KMS-11 (cell line): ENCODE results near the gene LRRC49.

Source experiments
- H2AFZ ChIP-seq: fragments of 200-600 bp; sonication (generic); 2 replicates; pipeline ENCODE4 v1.6.1; 2016; ENCODE audit warnings: antibody characterized with exemption, mixed run types, low read depth
- H3K27ac ChIP-seq: fragments of 200-600 bp; sonication (generic); 2 replicates; pipeline ENCODE4 v1.6.1; 2016; ENCODE audit warnings: mild to moderate bottlenecking, mixed run types
- H3K27me3 ChIP-seq: fragments of 200-600 bp; sonication (generic); 2 replicates; pipeline ENCODE4 v1.6.1; 2017; ENCODE audit warnings: mild to moderate bottlenecking, low read depth, mixed run types, moderate library complexity; ENCODE audit not compliant: insufficient read depth
- H3K36me3 ChIP-seq: fragments of 200-600 bp; sonication (generic); 2 replicates; pipeline ENCODE4 v1.6.1; 2017; ENCODE audit warnings: mild to moderate bottlenecking, mixed run types; ENCODE audit not compliant: insufficient read depth
- H3K4me1 ChIP-seq: fragments of 200-600 bp; sonication (generic); 2 replicates; pipeline ENCODE4 v1.6.1; 2016; ENCODE audit warnings: mild to moderate bottlenecking, low read depth, mixed run types; ENCODE audit not compliant: poor library complexity, severe bottlenecking
- H3K4me2 ChIP-seq: fragments of 200-600 bp; sonication (generic); 2 replicates; pipeline ENCODE4 v1.7.0; 2016; ENCODE audit warnings: mild to moderate bottlenecking, mixed run types
- H3K4me3 ChIP-seq: fragments of 200-600 bp; sonication (generic); IDR thresholded peaks from 2 replicates; pipeline ENCODE4 v1.6.1; 2017; ENCODE audit warnings: low read depth, low read length, mixed read lengths; ENCODE audit not compliant: insufficient read depth
- H3K79me2 ChIP-seq: fragments of 200-600 bp; sonication (generic); 2 replicates; pipeline ENCODE4 v1.6.1; 2016; ENCODE audit warnings: low read depth, mixed run types; ENCODE audit not compliant: insufficient read depth
- H3K9ac ChIP-seq: fragments of 200-600 bp; sonication (generic); 2 replicates; pipeline ENCODE4 v1.6.1; 2016; ENCODE audit warnings: mild to moderate bottlenecking, mixed run types
- H4K20me1 ChIP-seq: fragments of 200-600 bp; sonication (generic); 2 replicates; pipeline ENCODE4 v1.6.1; 2016; ENCODE audit warnings: mild to moderate bottlenecking, mixed run types; ENCODE audit not compliant: insufficient read depth
- CTCF ChIP-seq: fragments of 200-600 bp; sonication (generic); conservative IDR thresholded peaks from 2 replicates; pipeline ENCODE4 v1.6.1; 2017; ENCODE audit warnings: low read depth, mild to moderate bottlenecking, antibody characterized with exemption, low read length, moderate library complexity, mixed read lengths

Gene LRRC49

GRCh38 chr15:70962084-70962483 lies 69.5 kb downstream of the LRRC49 start:
- H3K4me1 ChIP-seq, result no peaks in the 10 kb centered on the region
- no peaks in the 10 kb centered on the region for H4K20me1 ChIP-seq
- H3K27me3 ChIP-seq, result no peaks in the 10 kb centered on the region
- H3K79me2 ChIP-seq, result no peaks in the 10 kb centered on the region
- no peak for TF ChIP-seq CTCF
- no peak overlapping the region for H3K4me3 ChIP-seq
- H3K36me3 ChIP-seq, result no peaks in the 10 kb centered on the region
- no peak overlapping the region for H2AFZ ChIP-seq
- no peak overlapping the region for H3K27ac ChIP-seq
- H3K4me2 ChIP-seq, result no peak overlapping the region
- no peak overlapping the region for H3K9ac ChIP-seq

GRCh38 chr15:70963199-70963598 lies 70.6 kb downstream of the LRRC49 start:
- no peaks in the 10 kb centered on the region for H3K27me3 ChIP-seq
- H2AFZ ChIP-seq, result no peak overlapping the region
- H3K4me3 ChIP-seq, result no peak overlapping the region
- H3K36me3 ChIP-seq, result no peaks in the 10 kb centered on the region
- no peak overlapping the region for H3K4me2 ChIP-seq
- H3K4me1 ChIP-seq, result no peaks in the 10 kb centered on the region
- H3K79me2 ChIP-seq, result no peaks in the 10 kb centered on the region
- H3K27ac ChIP-seq, result no peak overlapping the region
- no peak for TF ChIP-seq CTCF
- H4K20me1 ChIP-seq, result no peaks in the 10 kb centered on the region
- no peak overlapping the region for H3K9ac ChIP-seq

- H3K4me1 ChIP-seq, result no peaks in the 10 kb centered on the region
- no peak overlapping the region for H3K9ac ChIP-seq
- H4K20me1 ChIP-seq, result no peaks in the 10 kb centered on the region
- H3K27ac ChIP-seq, result no peak overlapping the region
- H2AFZ ChIP-seq, result no peak overlapping the region
- H3K36me3 ChIP-seq, result no peaks in the 10 kb centered on the region
- no peak for TF ChIP-seq CTCF
- H3K79me2 ChIP-seq, result no peaks in the 10 kb centered on the region
- no peaks in the 10 kb centered on the region for H3K27me3 ChIP-seq
- no peak overlapping the region for H3K4me3 ChIP-seq
- H3K4me2 ChIP-seq, result no peak overlapping the region
Observed at GRCh38 chr15:70964058-70964457, 71.4 kb downstream of the LRRC49 start.

- H3K27me3 ChIP-seq, result no peaks in the 10 kb centered on the region
Observed at GRCh38 chr15:70964686-70965085, 72.1 kb downstream of the LRRC49 start.

More at GRCh38 chr15:70964686-70965085, 72.1 kb downstream of the LRRC49 start:
- no peak for TF ChIP-seq CTCF
- H3K79me2 ChIP-seq, result no peaks in the 10 kb centered on the region
- no peaks in the 10 kb centered on the region for H3K4me1 ChIP-seq
- H3K27ac ChIP-seq, result no peak overlapping the region
- no peak overlapping the region for H3K4me3 ChIP-seq
- no peaks in the 10 kb centered on the region for H4K20me1 ChIP-seq
- H3K9ac ChIP-seq, result no peak overlapping the region
- H3K36me3 ChIP-seq, result no peaks in the 10 kb centered on the region
- H3K4me2 ChIP-seq, result no peak overlapping the region
- no peak overlapping the region for H2AFZ ChIP-seq
